Measurements from ENCODE around the gene ACTA1. TPM values are rescaled to one million over a fixed set of nuclear protein-coding genes. Genes with fewer than 3 reads are reported as not detected.

ACTA1 gene
- total and polyA plus RNA-seq, 2 experiments from 2014 or later: 8.8 to 13.0 TPM

GRCh38 chr1:229445828-229446227, 11.9 kb upstream of the ACTA1 start:
- no peaks in the 10 kb centered on the region for H3K4me1 Mint-ChIP-seq
- Histone ChIP-seq H3K27me3 (ENCODE audit: insufficient read depth) (no peaks in the 10 kb centered on the region), H3K36me3 (ENCODE audit: insufficient read depth) (peaks cover 11% of the 10 kb centered on the region; the same call in 1 of the 2 replicates), H2AFZ (no peak overlapping the region), H3K9me2 (ENCODE audit: insufficient read depth) (no peaks in the 10 kb centered on the region), H3K79me2 (replicated peaks; ENCODE audit: insufficient read depth) (no peaks in the 10 kb centered on the region), H3F3A (replicated peaks; ENCODE audit: low read depth) (no peaks in the 10 kb centered on the region), H3K27ac (ENCODE audit: low read depth) (no peak overlapping the region), H3K4me1 (ENCODE audit: insufficient read depth) (no peaks in the 10 kb centered on the region), H3K4me3 (no peak overlapping the region), H4K20me1 (replicated peaks; ENCODE audit: insufficient read depth) (no peaks in the 10 kb centered on the region), H3K4me2 (no peak overlapping the region)
- no peak for ATAC-seq
- peaks cover 2% of the 10 kb centered on the region for H3K27me3 Mint-ChIP-seq (ENCODE audit: insufficient read depth, low read depth, poor library complexity)
- no peak overlapping the region for H3K4me3 Mint-ChIP-seq
- no peaks in the 10 kb centered on the region; the same call in 2 of the 3 replicates for H3K9me3 Mint-ChIP-seq
- TF ChIP-seq ZNF331 (CRISPR knock-in tag; IDR thresholded peaks at IDR 0.05; ENCODE audit: low read depth) (no peak), EZH2 (IDR thresholded peaks at IDR 0.05; ENCODE audit: low read depth, unreplicated experiment) (no peak), STAT1 (IDR thresholded peaks at IDR 0.05; ENCODE audit: unreplicated experiment) (no peak), ZNF114 (CRISPR knock-in tag; IDR thresholded peaks at IDR 0.05) (no peak), JUNB (IDR thresholded peaks at IDR 0.05; ENCODE audit: unreplicated experiment) (no peak), CREB1 (CRISPR knock-in tag; IDR thresholded peaks at IDR 0.05; ENCODE audit: low read depth) (no peak), POLR2AphosphoS5 (IDR thresholded peaks at IDR 0.05; ENCODE audit: low read depth) (no peak), EZH2phosphoT487 (IDR thresholded peaks at IDR 0.05; ENCODE audit: unreplicated experiment) (no peak), ETS1 (IDR thresholded peaks at IDR 0.05) (no peak), NANOG (IDR thresholded peaks at IDR 0.05; ENCODE audit: borderline replicate concordance) (no peak)
- TF ChIP-seq, protein P1, sequence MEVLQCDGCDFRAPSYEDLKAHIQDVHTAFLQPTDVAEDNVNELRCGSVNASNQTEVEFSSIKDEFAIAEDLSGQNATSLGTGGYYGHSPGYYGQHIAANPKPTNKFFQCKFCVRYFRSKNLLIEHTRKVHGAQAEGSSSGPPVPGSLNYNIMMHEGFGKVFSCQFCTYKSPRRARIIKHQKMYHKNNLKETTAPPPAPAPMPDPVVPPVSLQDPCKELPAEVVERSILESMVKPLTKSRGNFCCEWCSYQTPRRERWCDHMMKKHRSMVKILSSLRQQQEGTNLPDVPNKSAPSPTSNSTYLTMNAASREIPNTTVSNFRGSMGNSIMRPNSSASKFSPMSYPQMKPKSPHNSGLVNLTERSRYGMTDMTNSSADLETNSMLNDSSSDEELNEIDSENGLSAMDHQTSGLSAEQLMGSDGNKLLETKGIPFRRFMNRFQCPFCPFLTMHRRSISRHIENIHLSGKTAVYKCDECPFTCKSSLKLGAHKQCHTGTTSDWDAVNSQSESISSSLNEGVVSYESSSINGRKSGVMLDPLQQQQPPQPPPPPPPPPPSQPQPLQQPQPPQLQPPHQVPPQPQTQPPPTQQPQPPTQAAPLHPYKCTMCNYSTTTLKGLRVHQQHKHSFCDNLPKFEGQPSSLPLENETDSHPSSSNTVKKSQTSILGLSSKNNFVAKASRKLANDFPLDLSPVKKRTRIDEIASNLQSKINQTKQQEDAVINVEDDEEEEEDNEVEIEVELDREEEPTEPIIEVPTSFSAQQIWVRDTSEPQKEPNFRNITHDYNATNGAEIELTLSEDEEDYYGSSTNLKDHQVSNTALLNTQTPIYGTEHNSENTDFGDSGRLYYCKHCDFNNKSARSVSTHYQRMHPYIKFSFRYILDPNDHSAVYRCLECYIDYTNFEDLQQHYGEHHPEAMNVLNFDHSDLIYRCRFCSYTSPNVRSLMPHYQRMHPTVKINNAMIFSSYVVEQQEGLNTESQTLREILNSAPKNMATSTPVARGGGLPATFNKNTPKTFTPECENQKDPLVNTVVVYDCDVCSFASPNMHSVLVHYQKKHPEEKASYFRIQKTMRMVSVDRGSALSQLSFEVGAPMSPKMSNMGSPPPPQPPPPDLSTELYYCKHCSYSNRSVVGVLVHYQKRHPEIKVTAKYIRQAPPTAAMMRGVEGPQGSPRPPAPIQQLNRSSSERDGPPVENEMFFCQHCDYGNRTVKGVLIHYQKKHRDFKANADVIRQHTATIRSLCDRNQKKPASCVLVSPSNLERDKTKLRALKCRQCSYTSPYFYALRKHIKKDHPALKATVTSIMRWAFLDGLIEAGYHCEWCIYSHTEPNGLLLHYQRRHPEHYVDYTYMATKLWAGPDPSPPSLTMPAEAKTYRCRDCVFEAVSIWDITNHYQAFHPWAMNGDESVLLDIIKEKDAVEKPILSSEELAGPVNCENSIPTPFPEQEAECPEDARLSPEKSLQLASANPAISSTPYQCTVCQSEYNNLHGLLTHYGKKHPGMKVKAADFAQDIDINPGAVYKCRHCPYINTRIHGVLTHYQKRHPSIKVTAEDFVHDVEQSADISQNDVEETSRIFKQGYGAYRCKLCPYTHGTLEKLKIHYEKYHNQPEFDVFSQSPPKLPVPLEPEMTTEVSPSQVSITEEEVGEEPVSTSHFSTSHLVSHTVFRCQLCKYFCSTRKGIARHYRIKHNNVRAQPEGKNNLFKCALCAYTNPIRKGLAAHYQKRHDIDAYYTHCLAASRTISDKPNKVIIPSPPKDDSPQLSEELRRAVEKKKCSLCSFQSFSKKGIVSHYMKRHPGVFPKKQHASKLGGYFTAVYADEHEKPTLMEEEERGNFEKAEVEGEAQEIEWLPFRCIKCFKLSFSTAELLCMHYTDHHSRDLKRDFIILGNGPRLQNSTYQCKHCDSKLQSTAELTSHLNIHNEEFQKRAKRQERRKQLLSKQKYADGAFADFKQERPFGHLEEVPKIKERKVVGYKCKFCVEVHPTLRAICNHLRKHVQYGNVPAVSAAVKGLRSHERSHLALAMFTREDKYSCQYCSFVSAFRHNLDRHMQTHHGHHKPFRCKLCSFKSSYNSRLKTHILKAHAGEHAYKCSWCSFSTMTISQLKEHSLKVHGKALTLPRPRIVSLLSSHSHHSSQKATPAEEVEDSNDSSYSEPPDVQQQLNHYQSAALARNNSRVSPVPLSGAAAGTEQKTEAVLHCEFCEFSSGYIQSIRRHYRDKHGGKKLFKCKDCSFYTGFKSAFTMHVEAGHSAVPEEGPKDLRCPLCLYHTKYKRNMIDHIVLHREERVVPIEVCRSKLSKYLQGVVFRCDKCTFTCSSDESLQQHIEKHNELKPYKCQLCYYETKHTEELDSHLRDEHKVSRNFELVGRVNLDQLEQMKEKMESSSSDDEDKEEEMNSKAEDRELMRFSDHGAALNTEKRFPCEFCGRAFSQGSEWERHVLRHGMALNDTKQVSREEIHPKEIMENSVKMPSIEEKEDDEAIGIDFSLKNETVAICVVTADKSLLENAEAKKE (CRISPR knock-in tag; IDR thresholded peaks at IDR 0.05): no peak
- TF ChIP-seq, protein P2, sequence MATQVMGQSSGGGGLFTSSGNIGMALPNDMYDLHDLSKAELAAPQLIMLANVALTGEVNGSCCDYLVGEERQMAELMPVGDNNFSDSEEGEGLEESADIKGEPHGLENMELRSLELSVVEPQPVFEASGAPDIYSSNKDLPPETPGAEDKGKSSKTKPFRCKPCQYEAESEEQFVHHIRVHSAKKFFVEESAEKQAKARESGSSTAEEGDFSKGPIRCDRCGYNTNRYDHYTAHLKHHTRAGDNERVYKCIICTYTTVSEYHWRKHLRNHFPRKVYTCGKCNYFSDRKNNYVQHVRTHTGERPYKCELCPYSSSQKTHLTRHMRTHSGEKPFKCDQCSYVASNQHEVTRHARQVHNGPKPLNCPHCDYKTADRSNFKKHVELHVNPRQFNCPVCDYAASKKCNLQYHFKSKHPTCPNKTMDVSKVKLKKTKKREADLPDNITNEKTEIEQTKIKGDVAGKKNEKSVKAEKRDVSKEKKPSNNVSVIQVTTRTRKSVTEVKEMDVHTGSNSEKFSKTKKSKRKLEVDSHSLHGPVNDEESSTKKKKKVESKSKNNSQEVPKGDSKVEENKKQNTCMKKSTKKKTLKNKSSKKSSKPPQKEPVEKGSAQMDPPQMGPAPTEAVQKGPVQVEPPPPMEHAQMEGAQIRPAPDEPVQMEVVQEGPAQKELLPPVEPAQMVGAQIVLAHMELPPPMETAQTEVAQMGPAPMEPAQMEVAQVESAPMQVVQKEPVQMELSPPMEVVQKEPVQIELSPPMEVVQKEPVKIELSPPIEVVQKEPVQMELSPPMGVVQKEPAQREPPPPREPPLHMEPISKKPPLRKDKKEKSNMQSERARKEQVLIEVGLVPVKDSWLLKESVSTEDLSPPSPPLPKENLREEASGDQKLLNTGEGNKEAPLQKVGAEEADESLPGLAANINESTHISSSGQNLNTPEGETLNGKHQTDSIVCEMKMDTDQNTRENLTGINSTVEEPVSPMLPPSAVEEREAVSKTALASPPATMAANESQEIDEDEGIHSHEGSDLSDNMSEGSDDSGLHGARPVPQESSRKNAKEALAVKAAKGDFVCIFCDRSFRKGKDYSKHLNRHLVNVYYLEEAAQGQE (IDR thresholded peaks at IDR 0.05; ENCODE audit: unreplicated experiment): no peak
- TF ChIP-seq, protein P3, sequence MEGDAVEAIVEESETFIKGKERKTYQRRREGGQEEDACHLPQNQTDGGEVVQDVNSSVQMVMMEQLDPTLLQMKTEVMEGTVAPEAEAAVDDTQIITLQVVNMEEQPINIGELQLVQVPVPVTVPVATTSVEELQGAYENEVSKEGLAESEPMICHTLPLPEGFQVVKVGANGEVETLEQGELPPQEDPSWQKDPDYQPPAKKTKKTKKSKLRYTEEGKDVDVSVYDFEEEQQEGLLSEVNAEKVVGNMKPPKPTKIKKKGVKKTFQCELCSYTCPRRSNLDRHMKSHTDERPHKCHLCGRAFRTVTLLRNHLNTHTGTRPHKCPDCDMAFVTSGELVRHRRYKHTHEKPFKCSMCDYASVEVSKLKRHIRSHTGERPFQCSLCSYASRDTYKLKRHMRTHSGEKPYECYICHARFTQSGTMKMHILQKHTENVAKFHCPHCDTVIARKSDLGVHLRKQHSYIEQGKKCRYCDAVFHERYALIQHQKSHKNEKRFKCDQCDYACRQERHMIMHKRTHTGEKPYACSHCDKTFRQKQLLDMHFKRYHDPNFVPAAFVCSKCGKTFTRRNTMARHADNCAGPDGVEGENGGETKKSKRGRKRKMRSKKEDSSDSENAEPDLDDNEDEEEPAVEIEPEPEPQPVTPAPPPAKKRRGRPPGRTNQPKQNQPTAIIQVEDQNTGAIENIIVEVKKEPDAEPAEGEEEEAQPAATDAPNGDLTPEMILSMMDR (conservative IDR thresholded peaks at IDR 0.05; ENCODE audit: low read depth in 2 of 2): no peak
- peaks cover 44% of the 10 kb centered on the region for H3K36me3 Mint-ChIP-seq (ENCODE audit: low read depth)
- no peak overlapping the region for H3K27ac Mint-ChIP-seq
- DNase-seq (ENCODE audit: low spot score): no peak
